BJ (cell line): ENCODE data around the gene RAF1. TPM values are rescaled to one million over a fixed set of nuclear protein-coding genes. Genes with fewer than 3 reads are reported as not detected.

Experiments
- CTCF ChIA-PET: fragments of 350-600 bp; formaldehyde crosslinking; extraction: SDS; loops from one replicate; lab custom pipeline; 2021; ENCODE audit warnings: antibody characterized with exemption, inconsistent platforms; lab: Yijun Ruan, JAX
- POLR2A ChIA-PET: fragments of 300-600 bp; sonication (Branson Sonifier 250); formaldehyde crosslinking; extraction: SDS; loops from one replicate; lab custom pipeline; 2021; ENCODE audit warnings: antibody characterized with exemption; lab: Charles Lee
- DNase-seq: peaks from one replicate; pipeline ENCODE4 v3.0.0-alpha.2; 2011; ENCODE audit warnings: low read depth
- H3K27me3 ChIP-seq: 2 replicates; pipeline ENCODE4 v1.6.0; 2011; ENCODE audit warnings: low read length; ENCODE audit not compliant: control insufficient read depth, insufficient read depth
- H3K36me3 ChIP-seq: 2 replicates; pipeline ENCODE4 v1.5.1; 2011; ENCODE audit warnings: low read length; ENCODE audit not compliant: control insufficient read depth, insufficient read depth
- H3K4me3 ChIP-seq: 2 replicates; pipeline ENCODE4 v1.5.1; 2011; ENCODE audit warnings: low read depth, mild to moderate bottlenecking, control low read depth, low read length
- polyA plus RNA-seq: library from polyadenylated mRNA; depleted of rRNA; stranded (reverse); fragments of >200 nt; gene quantifications from 2 replicates; pipeline ENCODE4 v1.2.3, GENCODE V29; 2011
- TF ChIP-seq, protein P1 (sequence below): IDR thresholded peaks from 2 replicates; pipeline ENCODE4 v1.5.1; 2011; ENCODE audit warnings: low read depth, mild to moderate bottlenecking, control low read depth, inconsistent platforms, low read length, moderate library complexity; ENCODE audit not compliant: insufficient read depth

Gene RAF1
- polyA plus RNA-seq, 1 experiment: 122 TPM

DNA sequence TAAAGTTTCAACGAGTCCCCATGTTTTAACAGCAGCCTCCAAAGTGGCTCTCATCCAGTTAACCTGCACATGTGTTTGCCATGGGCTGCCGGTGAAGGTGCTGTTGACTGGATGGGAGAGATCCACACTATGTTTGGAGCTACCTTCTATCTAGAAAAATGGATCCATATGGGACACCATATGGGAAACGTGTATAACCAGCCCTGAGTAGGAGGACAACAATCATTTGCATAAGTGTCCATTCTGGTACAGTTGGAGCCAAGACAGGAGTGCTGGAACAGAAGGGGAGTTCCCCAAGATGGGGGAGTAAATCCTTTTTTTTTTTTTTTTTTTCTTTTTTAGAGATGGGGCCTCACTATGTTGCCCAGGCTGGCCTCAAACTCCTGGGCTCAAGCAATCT, 70.4 kb downstream of the RAF1 start:
- Histone ChIP-seq H3K4me3 (no peak overlapping the region), H3K27me3 (no peaks in the 10 kb centered on the region), H3K36me3 (peaks cover 18% of the 10 kb centered on the region)
- CTCF ChIA-PET: no interaction called here
- no peak for DNase-seq
- TF ChIP-seq, protein P1, sequence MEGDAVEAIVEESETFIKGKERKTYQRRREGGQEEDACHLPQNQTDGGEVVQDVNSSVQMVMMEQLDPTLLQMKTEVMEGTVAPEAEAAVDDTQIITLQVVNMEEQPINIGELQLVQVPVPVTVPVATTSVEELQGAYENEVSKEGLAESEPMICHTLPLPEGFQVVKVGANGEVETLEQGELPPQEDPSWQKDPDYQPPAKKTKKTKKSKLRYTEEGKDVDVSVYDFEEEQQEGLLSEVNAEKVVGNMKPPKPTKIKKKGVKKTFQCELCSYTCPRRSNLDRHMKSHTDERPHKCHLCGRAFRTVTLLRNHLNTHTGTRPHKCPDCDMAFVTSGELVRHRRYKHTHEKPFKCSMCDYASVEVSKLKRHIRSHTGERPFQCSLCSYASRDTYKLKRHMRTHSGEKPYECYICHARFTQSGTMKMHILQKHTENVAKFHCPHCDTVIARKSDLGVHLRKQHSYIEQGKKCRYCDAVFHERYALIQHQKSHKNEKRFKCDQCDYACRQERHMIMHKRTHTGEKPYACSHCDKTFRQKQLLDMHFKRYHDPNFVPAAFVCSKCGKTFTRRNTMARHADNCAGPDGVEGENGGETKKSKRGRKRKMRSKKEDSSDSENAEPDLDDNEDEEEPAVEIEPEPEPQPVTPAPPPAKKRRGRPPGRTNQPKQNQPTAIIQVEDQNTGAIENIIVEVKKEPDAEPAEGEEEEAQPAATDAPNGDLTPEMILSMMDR: no peak
- POLR2A ChIA-PET: no interaction called here

DNA sequence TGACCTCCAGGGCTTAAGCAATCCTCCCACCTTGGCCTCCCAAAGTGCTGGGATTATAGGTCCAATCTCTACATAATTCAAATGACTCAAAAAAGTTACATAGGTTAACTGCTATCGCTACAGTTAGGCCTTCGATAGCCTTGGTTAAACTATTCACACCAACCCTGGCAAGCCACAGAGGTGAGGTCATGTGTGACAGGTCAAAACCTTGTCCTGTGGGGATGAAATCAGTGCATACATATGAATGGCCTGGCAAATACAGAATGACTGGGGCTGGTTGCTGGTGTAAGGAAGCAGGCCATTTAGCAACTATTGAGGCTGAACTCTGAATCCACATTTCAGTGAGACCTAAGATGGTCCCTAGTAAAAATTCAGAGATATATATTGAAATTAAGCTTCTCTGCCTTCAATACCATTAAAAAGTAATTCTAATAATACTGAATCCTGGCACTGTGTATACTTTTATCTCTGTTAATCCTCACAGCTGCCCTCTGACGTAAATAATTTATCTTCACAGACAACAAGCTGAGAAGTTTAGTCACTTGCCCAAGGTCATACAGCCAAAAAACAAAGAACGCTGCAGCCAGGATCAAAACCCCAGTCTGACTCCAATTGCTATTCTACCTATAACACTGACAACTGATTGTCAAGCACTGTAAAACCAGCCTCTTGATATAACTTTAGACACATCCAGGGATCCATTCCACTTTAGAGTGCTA, 71.8 kb downstream of the RAF1 start:
- ChIA-PET CTCF (interaction anchor here (0.8 kb wide), 1 partner anchor 128 kb away, joined by 4 read pairs; no protein-coding TSS in a partner anchor), POLR2A (no interaction called here)
- Histone ChIP-seq H3K27me3 (no peaks in the 10 kb centered on the region), H3K36me3 (peaks cover 19% of the 10 kb centered on the region), H3K4me3 (no peak overlapping the region)
- DNase-seq: no peak
- TF ChIP-seq, protein P1: no peak

DNA sequence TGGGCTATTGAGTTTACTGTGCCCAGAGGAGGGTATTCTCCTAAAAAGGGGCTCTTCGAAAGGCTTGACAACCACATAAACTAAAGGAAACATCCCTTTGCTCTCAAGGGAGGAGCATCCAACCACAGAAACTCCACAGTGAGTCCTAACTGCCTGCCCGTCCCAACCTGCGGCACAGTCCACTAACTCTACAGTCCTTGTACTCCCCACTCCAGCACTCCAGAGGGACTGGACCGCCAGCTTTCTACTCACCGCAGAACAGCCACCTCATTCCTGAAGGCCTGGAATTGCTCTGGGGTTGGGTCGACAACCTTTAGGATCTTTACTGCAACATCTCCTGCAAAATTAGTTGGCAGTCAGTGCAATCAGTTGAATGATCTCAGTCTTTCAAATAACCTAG, 72.5 kb downstream of the RAF1 start:
- TF ChIP-seq, protein P1: no peak
- Histone ChIP-seq H3K4me3 (no peak overlapping the region), H3K36me3 (peaks cover 19% of the 10 kb centered on the region), H3K27me3 (no peaks in the 10 kb centered on the region)
- DNase-seq: no peak
- POLR2A ChIA-PET: no interaction called here
- CTCF ChIA-PET: no interaction called here

DNA sequence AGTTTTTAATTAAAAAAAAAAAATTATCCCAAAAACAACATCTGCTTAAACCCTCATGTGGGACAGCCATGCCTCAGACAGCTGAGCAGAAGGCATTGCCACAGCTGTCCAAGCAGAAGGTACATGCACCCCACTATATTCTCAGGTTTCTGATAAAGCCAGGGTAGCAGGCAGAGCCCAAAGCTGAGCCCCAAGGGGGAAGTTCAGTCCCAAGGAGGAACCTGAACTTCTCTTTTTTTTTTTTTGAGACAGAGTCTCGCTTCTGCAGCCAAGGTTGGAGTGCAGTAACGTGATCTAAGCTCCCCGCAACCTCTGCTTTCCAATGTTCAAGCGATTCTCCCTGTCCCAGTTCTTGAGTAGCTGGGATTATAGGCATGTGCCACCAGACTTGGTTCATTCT, 73.8 kb downstream of the RAF1 start:
- CTCF ChIA-PET: no interaction called here
- POLR2A ChIA-PET: no interaction called here
- H3K36me3 ChIP-seq: peaks cover 21% of the 10 kb centered on the region
- H3K27me3 ChIP-seq: no peaks in the 10 kb centered on the region
- H3K4me3 ChIP-seq: no peak overlapping the region
- TF ChIP-seq, protein P1: no peak
- no peak for DNase-seq

DNA sequence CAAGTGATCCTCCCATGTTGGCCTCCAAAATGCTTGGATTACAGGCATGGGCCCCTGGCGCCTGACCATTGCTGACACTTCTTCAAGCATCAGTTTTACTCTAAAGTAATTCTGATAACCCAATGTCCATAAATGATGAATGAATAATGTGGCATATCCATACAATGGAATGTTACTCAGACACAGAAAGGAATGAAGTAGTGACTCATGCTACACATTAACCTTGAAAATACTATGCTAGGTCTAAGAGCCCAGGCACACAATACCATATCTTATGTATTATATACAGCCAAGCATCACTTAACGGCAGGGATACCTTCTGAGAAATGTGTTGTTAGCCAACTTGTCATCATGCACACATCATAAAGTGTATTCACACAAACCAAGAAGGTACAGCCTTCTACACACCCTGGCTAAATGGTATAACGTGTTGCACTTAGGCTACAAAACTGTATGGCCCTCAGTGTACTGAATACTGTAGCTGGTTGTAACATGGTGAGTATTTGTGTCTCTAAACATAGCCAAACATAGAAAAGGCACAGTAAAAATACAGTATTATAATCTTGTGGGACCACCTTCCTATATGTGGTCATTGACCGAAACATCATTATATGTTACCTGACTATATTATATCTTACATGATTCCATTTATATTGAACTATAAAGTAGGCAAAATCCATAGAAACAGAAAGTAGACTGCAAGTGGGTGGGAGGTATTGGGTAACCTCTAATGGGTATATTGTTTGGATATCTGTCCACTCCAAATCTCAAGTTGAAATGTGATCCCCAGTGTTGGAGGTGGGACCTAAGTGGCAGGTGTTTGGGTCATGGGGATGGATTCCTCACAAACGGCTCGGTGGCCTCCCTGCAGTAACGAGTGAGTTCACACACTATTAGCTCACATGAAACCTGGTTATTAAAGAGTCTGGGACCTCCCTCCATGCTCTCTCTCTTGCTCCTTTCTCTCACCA, 75.6 kb downstream of the RAF1 start:
- Histone ChIP-seq H3K36me3 (peaks cover 34% of the 10 kb centered on the region), H3K4me3 (no peak overlapping the region), H3K27me3 (no peaks in the 10 kb centered on the region)
- ChIA-PET POLR2A (no interaction called here), CTCF (interaction anchor here (1.0 to 1.2 kb wide), 2 partner anchors 13 to 131 kb away, joined by 3 read pairs; no protein-coding TSS in a partner anchor)
- no peak for DNase-seq
- TF ChIP-seq, protein P1: no peak
